Activated CD4-positive, alpha-beta memory T cell treated with anti-CD3 and anti-CD28 coated beads for 36 hours (primary cell): ENCODE results near the gene PITPNC1. TPM values are rescaled to one million over a fixed set of nuclear protein-coding genes. Genes with fewer than 3 reads are reported as not detected.
"Not testable (repeated sequence)": the region's sequence is repeated elsewhere in the genome, so short reads cannot be mapped to it uniquely, and the experiment has no call there.

Source experiments
- CTCF ChIA-PET: fragments of 350-600 bp; sonication (Branson Sonifier 250); formaldehyde crosslinking; loops from one replicate; lab custom pipeline; 2021; ENCODE audit warnings: antibody characterized with exemption, inconsistent platforms; lab: Charles Lee
- POLR2A ChIA-PET: fragments of 350-600 bp; sonication (Branson Sonifier 250); formaldehyde crosslinking; loops from one replicate; lab custom pipeline; 2021; ENCODE audit warnings: antibody characterized with exemption; lab: Charles Lee
- DNase-seq: peaks from one replicate; pipeline ENCODE4 v3.0.0-alpha.2; 2020
- H3K27ac Mint-ChIP-seq: one replicate; pipeline ENCODE4 v1.8.0; 2021; ENCODE audit warnings: mixed read lengths
- H3K27me3 Mint-ChIP-seq: one replicate; pipeline ENCODE4 v1.8.0; 2021; ENCODE audit warnings: mixed read lengths
- H3K36me3 Mint-ChIP-seq: one replicate; pipeline ENCODE4 v1.8.0; 2021; ENCODE audit warnings: mixed read lengths
- H3K4me1 Mint-ChIP-seq: one replicate; pipeline ENCODE4 v1.8.0; 2021; ENCODE audit warnings: low read depth, mixed read lengths
- H3K4me3 Mint-ChIP-seq: one replicate; pipeline ENCODE4 v1.8.0; 2021; ENCODE audit warnings: mild to moderate bottlenecking, mixed read lengths
- H3K9me3 Mint-ChIP-seq: one replicate; pipeline ENCODE4 v1.8.0; 2021; ENCODE audit warnings: mixed read lengths
- intact Hi-C: fragments of 100-400 bp; cut with micrococcal nuclease; formaldehyde crosslinking; loops from one replicate; pipeline ENCODE4 v1.15.1; 2023
- total RNA-seq, 2 experiments: library from RNA; stranded (reverse); gene quantifications; one replicate each; pipeline ENCODE4 v1.2.3, GENCODE V29; 2021

The PITPNC1 gene
- total RNA-seq, 2 experiments from 2014 or later, result 35.7 to 37.3 TPM

- Mint-ChIP-seq H3K4me1 (peaks cover 33% of the 10 kb centered on the region), H3K36me3 (no peaks in the 10 kb centered on the region), H3K27me3 (no peaks in the 10 kb centered on the region), H3K9me3 (peaks cover 10% of the 10 kb centered on the region), H3K4me3 (no peak overlapping the region), H3K27ac (no peak overlapping the region)
- intact Hi-C loops, result no loop called here
- CTCF ChIA-PET, result interaction anchor here (1.1 kb wide), 1 partner anchor 128 kb away, joined by 3 read pairs; no protein-coding TSS in a partner anchor
- no peak for DNase-seq
- POLR2A ChIA-PET, result no interaction called here
Observed at GRCh38 chr17:67515490-67516083, 138.5 kb downstream of the PITPNC1 start.

- H3K4me3 Mint-ChIP-seq, H3K27me3 Mint-ChIP-seq, intact Hi-C loops, POLR2A ChIA-PET, H3K27ac Mint-ChIP-seq, H3K36me3 Mint-ChIP-seq, DNase-seq: not testable (repeated sequence)
- Mint-ChIP-seq H3K9me3 (peaks cover 10% of the 10 kb centered on the region), H3K4me1 (peaks cover 42% of the 10 kb centered on the region)
- CTCF ChIA-PET, result interaction anchor here (1.1 to 1.3 kb wide), 2 partner anchors 129 to 138 kb away, joined by 3 read pairs; no protein-coding TSS in a partner anchor
Observed at GRCh38 chr17:67516571-67516970, 139.5 kb downstream of the PITPNC1 start.

GRCh38 chr17:67517325-67517724 is 140.2 kb downstream of the PITPNC1 start:
- Mint-ChIP-seq H3K4me3 (no peak overlapping the region), H3K27me3 (no peaks in the 10 kb centered on the region), H3K9me3 (peaks cover 10% of the 10 kb centered on the region), H3K27ac (no peak overlapping the region), H3K4me1 (peaks cover 43% of the 10 kb centered on the region), H3K36me3 (no peaks in the 10 kb centered on the region)
- POLR2A ChIA-PET, result no interaction called here
- DNase-seq, result no peak
- CTCF ChIA-PET, result interaction anchor here (0.8 to 1.3 kb wide), 3 partner anchors 130 to 142 kb away, joined by 3 to 4 read pairs (median 3); no protein-coding TSS in a partner anchor
- intact Hi-C loops, result no loop called here

GRCh38 chr17:67518876-67519275 is 141.8 kb downstream of the PITPNC1 start:
- no peaks in the 10 kb centered on the region for H3K27me3 Mint-ChIP-seq
- peaks cover 10% of the 10 kb centered on the region for H3K9me3 Mint-ChIP-seq
- DNase-seq, result no peak
- intact Hi-C loops, result no loop called here
- peaks cover 41% of the 10 kb centered on the region for H3K4me1 Mint-ChIP-seq
- H3K27ac Mint-ChIP-seq, result no peak overlapping the region
- H3K4me3 Mint-ChIP-seq, result no peak overlapping the region
- CTCF ChIA-PET, result no interaction called here
- POLR2A ChIA-PET, result no interaction called here
- H3K36me3 Mint-ChIP-seq, result no peaks in the 10 kb centered on the region

- Mint-ChIP-seq H3K4me3 (no peak overlapping the region), H3K9me3 (peaks cover 10% of the 10 kb centered on the region)
Observed at GRCh38 chr17:67519801-67520251, 142.7 kb downstream of the PITPNC1 start.

GRCh38 chr17:67520252-67520906 is 143.3 kb downstream of the PITPNC1 start:
- CTCF ChIA-PET, result interaction anchor here (0.6 to 1.3 kb wide), 4 partner anchors 9 to 145 kb away, joined by 3 to 4 read pairs (median 4); no protein-coding TSS in a partner anchor
- DNase-seq, result no peak
- POLR2A ChIA-PET, result no interaction called here
- intact Hi-C loops, result no loop called here
- H3K36me3 Mint-ChIP-seq, result no peaks in the 10 kb centered on the region
- peak overlapping the region; percentile 25 for H3K27ac Mint-ChIP-seq
- no peaks in the 10 kb centered on the region for H3K27me3 Mint-ChIP-seq
- H3K4me1 Mint-ChIP-seq, result peaks cover 41% of the 10 kb centered on the region
- H3K4me3 Mint-ChIP-seq, result no peak overlapping the region
- H3K9me3 Mint-ChIP-seq, result peaks cover 10% of the 10 kb centered on the region

More at GRCh38 chr17:67519801-67520251, 142.7 kb downstream of the PITPNC1 start:
- no peaks in the 10 kb centered on the region for H3K27me3 Mint-ChIP-seq
- ChIA-PET CTCF (interaction anchor here (1.1 to 1.3 kb wide), 2 partner anchors 8 to 42 kb away, joined by 3 to 4 read pairs; no protein-coding TSS in a partner anchor), POLR2A (no interaction called here)
- peaks cover 41% of the 10 kb centered on the region for H3K4me1 Mint-ChIP-seq
- no peak for DNase-seq
- H3K36me3 Mint-ChIP-seq, result no peaks in the 10 kb centered on the region
- intact Hi-C loops, result no loop called here
- H3K27ac Mint-ChIP-seq, result no peak overlapping the region

- ChIA-PET CTCF (interaction anchor here (0.9 to 1.3 kb wide), 3 partner anchors 10 to 145 kb away, joined by 3 to 4 read pairs (median 3); no protein-coding TSS in a partner anchor), POLR2A (no interaction called here)
- no peaks in the 10 kb centered on the region for H3K36me3 Mint-ChIP-seq
- no peak for DNase-seq
- peaks cover 10% of the 10 kb centered on the region for H3K9me3 Mint-ChIP-seq
- H3K27me3 Mint-ChIP-seq, result no peaks in the 10 kb centered on the region
- no peak overlapping the region for H3K4me3 Mint-ChIP-seq
- H3K27ac Mint-ChIP-seq, result no peak overlapping the region
- peaks cover 43% of the 10 kb centered on the region for H3K4me1 Mint-ChIP-seq
- intact Hi-C loops, result no loop called here
Observed at GRCh38 chr17:67520916-67521774, 144.1 kb downstream of the PITPNC1 start.

- no peaks in the 10 kb centered on the region for H3K36me3 Mint-ChIP-seq
- DNase-seq, result no peak
- H3K27ac Mint-ChIP-seq, result no peak overlapping the region
- intact Hi-C loops, result no loop called here
- H3K9me3 Mint-ChIP-seq, result peaks cover 10% of the 10 kb centered on the region
- ChIA-PET CTCF (interaction anchor here (1.4 kb wide), 1 partner anchor 168 kb away, joined by 5 read pairs; no protein-coding TSS in a partner anchor), POLR2A (no interaction called here)
- no peak overlapping the region for H3K4me3 Mint-ChIP-seq
- H3K4me1 Mint-ChIP-seq, result peaks cover 43% of the 10 kb centered on the region
- no peaks in the 10 kb centered on the region for H3K27me3 Mint-ChIP-seq
Observed at GRCh38 chr17:67521775-67522069, 144.6 kb downstream of the PITPNC1 start.

- no peak overlapping the region for H3K27ac Mint-ChIP-seq
- CTCF ChIA-PET, result interaction anchor here (1.0 to 1.4 kb wide), 3 partner anchors 144 to 167 kb away, joined by 4 to 5 read pairs (median 5); no protein-coding TSS in a partner anchor
- no peak overlapping the region for H3K4me3 Mint-ChIP-seq
- POLR2A ChIA-PET, result no interaction called here
- no peaks in the 10 kb centered on the region for H3K36me3 Mint-ChIP-seq
- no peak for DNase-seq
- H3K4me1 Mint-ChIP-seq, result peaks cover 38% of the 10 kb centered on the region
- intact Hi-C loops, result no loop called here
- no peaks in the 10 kb centered on the region for H3K9me3 Mint-ChIP-seq
- H3K27me3 Mint-ChIP-seq, result no peaks in the 10 kb centered on the region
Observed at GRCh38 chr17:67523101-67523500, 146.0 kb downstream of the PITPNC1 start.

GRCh38 chr17:67525239-67526135 is 148.4 kb downstream of the PITPNC1 start:
- Mint-ChIP-seq H3K27ac (no peak overlapping the region), H3K4me3 (no peak overlapping the region), H3K36me3 (no peaks in the 10 kb centered on the region), H3K27me3 (no peaks in the 10 kb centered on the region), H3K4me1 (peaks cover 23% of the 10 kb centered on the region), H3K9me3 (no peaks in the 10 kb centered on the region)
- ChIA-PET CTCF (interaction anchor here (1.9 kb wide), 1 partner anchor 14 kb away, joined by 4 read pairs; no protein-coding TSS in a partner anchor), POLR2A (no interaction called here)
- DNase-seq, result no peak
- intact Hi-C loops, result no loop called here

- intact Hi-C loops, result no loop called here
- Mint-ChIP-seq H3K9me3 (no peaks in the 10 kb centered on the region), H3K27me3 (no peaks in the 10 kb centered on the region), H3K36me3 (no peaks in the 10 kb centered on the region), H3K4me1 (peaks cover 12% of the 10 kb centered on the region), H3K27ac (no peak overlapping the region), H3K4me3 (no peak overlapping the region)
- ChIA-PET POLR2A (no interaction called here), CTCF (interaction anchor here (0.6 to 1.9 kb wide), 2 partner anchors 16 to 139 kb away, joined by 3 to 4 read pairs; no protein-coding TSS in a partner anchor)
- no peak for DNase-seq
Observed at GRCh38 chr17:67526700-67527099, 149.6 kb downstream of the PITPNC1 start.
